ENCODE measurements around the gene DISC1. TPM values are rescaled to one million over a fixed set of nuclear protein-coding genes. Genes with fewer than 3 reads are reported as not detected.
A peak's percentile ranks its signal among the peaks of the same experiment; 100 is the strongest.

The DISC1 gene
- total and polyA plus RNA-seq, 2 experiments from 2014 or later = 0.43 to 1.2 TPM

DNA sequence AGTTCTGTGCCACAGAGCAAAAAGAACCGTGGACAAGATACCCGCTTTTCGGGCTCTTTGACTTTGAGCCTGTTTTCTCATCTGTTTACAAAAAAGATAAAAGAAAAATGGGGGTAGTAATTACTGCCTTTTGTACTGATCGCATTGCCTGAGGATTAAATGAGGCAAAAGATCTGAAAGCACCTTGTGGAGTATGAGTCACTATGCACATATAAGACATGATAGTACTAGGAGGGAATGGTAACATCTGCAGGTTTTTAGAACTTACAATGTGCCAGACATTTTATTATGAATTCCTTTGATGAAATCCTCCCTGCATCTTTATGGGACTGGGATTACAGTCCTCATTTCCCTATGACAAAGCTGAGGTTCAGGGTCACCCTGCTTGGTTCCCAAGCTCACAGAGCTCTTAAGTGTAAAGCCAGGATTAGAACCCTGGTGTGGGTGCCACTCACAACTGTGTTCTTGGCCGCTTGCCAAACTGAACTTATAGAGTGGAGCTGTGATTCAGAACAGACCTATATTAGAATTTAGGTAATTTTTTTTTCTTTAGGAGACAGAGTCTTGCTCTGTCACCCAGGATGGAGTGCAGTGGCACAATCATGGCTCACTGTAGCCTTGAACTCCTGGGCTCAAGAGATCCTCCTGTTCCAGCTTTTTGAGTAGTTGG lies 1.8 kb downstream of the DISC1 start:
- TF ChIP-seq EZH2phosphoT487 (IDR thresholded peaks at IDR 0.05; ENCODE audit: insufficient read depth, low read depth) (no peak), EZH2 (IDR thresholded peaks at IDR 0.05; ENCODE audit: insufficient read depth, poor library complexity, severe bottlenecking) (no peak)
- Histone ChIP-seq H3K4me1 (ENCODE audit: insufficient read depth) (peaks cover 20% of the 10 kb centered on the region), H3K79me2 (ENCODE audit: insufficient read depth) (no peaks in the 10 kb centered on the region), H3K4me2 (ENCODE audit: unreplicated experiment) (no peak overlapping the region), H3K9me3 (ENCODE audit: low read depth) (no peaks in the 10 kb centered on the region), H3K4me3 (no peak overlapping the region), H3K27ac (no peak overlapping the region), H3K27me3 (replicated peaks; ENCODE audit: insufficient read depth) (no peaks in the 10 kb centered on the region), H3K36me3 (ENCODE audit: low read depth) (no peaks in the 10 kb centered on the region), H2AFZ (no peak overlapping the region), H4K20me1 (ENCODE audit: insufficient read depth) (no peaks in the 10 kb centered on the region), H3K9ac (no peak overlapping the region), H3F3A (ENCODE audit: insufficient read depth) (peaks cover 21% of the 10 kb centered on the region), H3K9me2 (ENCODE audit: insufficient read depth) (no peaks in the 10 kb centered on the region)
- WGBS, 2 experiments (ENCODE audit: low coverage in 1 of 2, low lambda C conversion rate in 2 of 2, missing lambda C conversion rate in 2 of 2) = 48 to 53% methylated on average over 5 of the region's 5 CpGs
- in situ Hi-C loops (cut with MboI) = no loop called here
- DNase-seq = peak; percentile 32

DNA sequence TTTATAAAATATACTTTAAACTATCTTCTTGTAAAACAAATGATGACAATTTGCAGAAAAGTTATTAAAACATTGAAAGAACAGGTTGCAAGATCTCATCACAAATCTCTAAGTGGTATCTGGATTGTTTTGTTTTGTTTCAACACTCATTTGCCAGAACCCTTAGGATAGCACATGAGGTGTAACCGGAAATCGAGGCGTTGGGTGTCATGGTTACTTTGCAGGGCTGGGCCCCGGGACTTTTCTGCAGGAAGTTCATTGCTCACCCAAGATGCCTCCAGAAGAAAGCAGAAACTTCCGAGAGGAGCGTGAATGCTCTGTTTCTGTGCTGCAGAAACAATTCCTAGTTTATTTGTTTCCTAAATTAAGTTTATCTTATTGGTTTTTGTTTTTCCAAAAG lies 2.5 kb downstream of the DISC1 start:
- in situ Hi-C loops (cut with MboI) = no loop called here
- Histone ChIP-seq H2AFZ (no peak overlapping the region), H3K9ac (no peak overlapping the region), H3K36me3 (ENCODE audit: low read depth) (no peaks in the 10 kb centered on the region), H3K4me1 (ENCODE audit: insufficient read depth) (peaks cover 20% of the 10 kb centered on the region), H3K4me2 (ENCODE audit: unreplicated experiment) (peak overlapping the region; percentile 8), H3K27ac (no peak overlapping the region), H3K27me3 (replicated peaks; ENCODE audit: insufficient read depth) (no peaks in the 10 kb centered on the region), H3K4me3 (no peak overlapping the region), H3K9me2 (ENCODE audit: insufficient read depth) (no peaks in the 10 kb centered on the region), H4K20me1 (ENCODE audit: insufficient read depth) (no peaks in the 10 kb centered on the region), H3K9me3 (ENCODE audit: low read depth) (no peaks in the 10 kb centered on the region), H3K79me2 (ENCODE audit: insufficient read depth) (no peaks in the 10 kb centered on the region), H3F3A (ENCODE audit: insufficient read depth) (peaks cover 21% of the 10 kb centered on the region)
- WGBS, 2 experiments (ENCODE audit: low coverage in 1 of 2, low lambda C conversion rate in 2 of 2, missing lambda C conversion rate in 2 of 2) = 21 to 22% methylated on average over 6 of the region's 6 CpGs
- TF ChIP-seq EZH2phosphoT487 (IDR thresholded peaks at IDR 0.05; ENCODE audit: insufficient read depth, low read depth) = no peak
- no peak for TF ChIP-seq EZH2 (IDR thresholded peaks at IDR 0.05; ENCODE audit: insufficient read depth, poor library complexity, severe bottlenecking)
- peak; percentile 55 for DNase-seq

DNA sequence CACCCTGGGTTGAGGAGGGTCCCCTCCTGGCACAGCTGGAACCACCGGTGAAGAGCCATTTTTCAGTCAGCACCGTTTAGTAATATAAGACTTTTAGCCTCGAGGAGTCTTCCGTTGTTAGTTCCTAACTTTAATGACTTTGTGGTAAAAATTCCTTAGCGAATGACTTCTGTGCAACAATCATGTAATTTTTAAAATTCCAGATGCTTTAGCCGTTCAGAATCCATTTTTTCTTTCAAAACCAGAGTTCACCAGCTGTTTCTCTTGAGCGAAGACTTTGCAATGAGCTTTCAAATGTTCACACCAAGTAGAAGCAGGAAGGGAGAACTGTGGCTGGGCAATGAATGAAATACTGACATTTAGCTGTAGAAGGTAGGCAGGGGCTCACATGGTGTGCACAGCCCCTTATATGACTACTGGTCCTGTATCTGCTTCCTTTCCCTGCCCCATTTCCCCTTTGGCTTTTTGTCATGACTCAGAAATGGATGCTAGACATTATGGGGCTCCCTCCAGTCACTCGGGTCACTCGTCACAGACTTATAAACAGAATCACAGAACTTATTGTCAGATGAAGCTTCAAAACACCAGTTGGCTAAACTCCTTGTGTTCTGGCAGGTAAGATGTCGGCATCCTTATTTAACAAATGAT lies 4.1 kb downstream of the DISC1 start:
- H3F3A ChIP-seq (ENCODE audit: insufficient read depth) = peaks cover 16% of the 10 kb centered on the region
- no peaks in the 10 kb centered on the region for H3K27me3 ChIP-seq (replicated peaks; ENCODE audit: insufficient read depth)
- no peaks in the 10 kb centered on the region for H3K79me2 ChIP-seq (ENCODE audit: insufficient read depth)
- H3K4me2 ChIP-seq (ENCODE audit: unreplicated experiment) = peak overlapping the region; percentile 52
- no peaks in the 10 kb centered on the region for H4K20me1 ChIP-seq (ENCODE audit: insufficient read depth)
- H3K9ac ChIP-seq = no peak overlapping the region
- no peaks in the 10 kb centered on the region for H3K9me2 ChIP-seq (ENCODE audit: insufficient read depth)
- H3K27ac ChIP-seq = no peak overlapping the region
- no peaks in the 10 kb centered on the region for H3K36me3 ChIP-seq (ENCODE audit: low read depth)
- H3K4me3 ChIP-seq = peak overlapping the region; percentile 6; the same call in 1 of the 2 replicates
- H2AFZ ChIP-seq = peak overlapping the region; percentile 27
- DNase-seq = peak; percentile 64
- H3K9me3 ChIP-seq (ENCODE audit: low read depth) = no peaks in the 10 kb centered on the region
- TF ChIP-seq EZH2 (IDR thresholded peaks at IDR 0.05; ENCODE audit: insufficient read depth, poor library complexity, severe bottlenecking) = no peak
- no peak for TF ChIP-seq EZH2phosphoT487 (IDR thresholded peaks at IDR 0.05; ENCODE audit: insufficient read depth, low read depth)
- H3K4me1 ChIP-seq (ENCODE audit: insufficient read depth) = peaks cover 20% of the 10 kb centered on the region
- in situ Hi-C loops (cut with MboI) = no loop called here
- WGBS, 2 experiments (ENCODE audit: low coverage in 1 of 2, low lambda C conversion rate in 2 of 2, missing lambda C conversion rate in 2 of 2) = 46 to 51% methylated on average over 10 of the region's 10 CpGs

DNA sequence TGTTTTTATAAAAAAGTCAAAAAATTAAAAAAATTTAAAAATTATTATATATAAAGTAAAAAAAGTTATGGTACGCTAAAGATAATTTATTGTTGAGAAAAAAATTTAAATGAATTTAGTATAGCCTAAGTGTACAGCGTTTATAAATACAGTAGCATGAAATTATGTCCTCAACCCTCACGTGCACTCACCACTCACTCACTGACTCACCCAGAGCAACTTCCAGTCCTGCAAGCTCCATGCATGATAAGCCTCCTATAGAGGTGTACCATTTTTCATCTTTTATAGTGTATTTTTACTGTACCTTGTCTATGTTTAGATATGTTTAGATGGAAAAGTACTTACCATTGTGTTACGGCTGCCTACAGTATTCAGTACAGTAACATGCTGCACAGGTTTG lies 5.1 kb downstream of the DISC1 start:
- H3K9ac ChIP-seq = no peak overlapping the region
- no peaks in the 10 kb centered on the region for H3K79me2 ChIP-seq (ENCODE audit: insufficient read depth)
- no peak overlapping the region for H3K27ac ChIP-seq
- H2AFZ ChIP-seq = no peak overlapping the region
- H3K4me2 ChIP-seq (ENCODE audit: unreplicated experiment) = no peak overlapping the region
- no peaks in the 10 kb centered on the region for H3K9me2 ChIP-seq (ENCODE audit: insufficient read depth)
- in situ Hi-C loops (cut with MboI) = no loop called here
- H3K9me3 ChIP-seq (ENCODE audit: low read depth) = no peaks in the 10 kb centered on the region
- H3F3A ChIP-seq (ENCODE audit: insufficient read depth) = peaks cover 13% of the 10 kb centered on the region
- 93 to 97% methylated on average over 4 of the region's 4 CpGs for WGBS, 2 experiments (ENCODE audit: low coverage in 1 of 2, low lambda C conversion rate in 2 of 2, missing lambda C conversion rate in 2 of 2)
- H3K4me3 ChIP-seq = no peak overlapping the region
- H4K20me1 ChIP-seq (ENCODE audit: insufficient read depth) = no peaks in the 10 kb centered on the region
- H3K36me3 ChIP-seq (ENCODE audit: low read depth) = no peaks in the 10 kb centered on the region
- TF ChIP-seq EZH2 (IDR thresholded peaks at IDR 0.05; ENCODE audit: insufficient read depth, poor library complexity, severe bottlenecking) = no peak
- TF ChIP-seq EZH2phosphoT487 (IDR thresholded peaks at IDR 0.05; ENCODE audit: insufficient read depth, low read depth) = no peak
- H3K4me1 ChIP-seq (ENCODE audit: insufficient read depth) = peaks cover 25% of the 10 kb centered on the region
- H3K27me3 ChIP-seq (replicated peaks; ENCODE audit: insufficient read depth) = no peaks in the 10 kb centered on the region
- DNase-seq = no peak

Data from GM23248 (cell line).